Ovary (tissue), 3 donors: Measurements from ENCODE around the gene MAML1.
"Not testable (repeated sequence)": the region's sequence is repeated elsewhere in the genome, so short reads cannot be mapped to it uniquely, and the experiment has no call there.

ENCODE experiments used
- CTCF ChIP-seq, 3 donors: fragments of 450-650 bp in 2 of 3; fragments of 200-600 bp in 1 of 3; IDR thresholded peaks; one replicate each; pipeline versions ENCODE4 v1.5.1 to v1.8.0; 2016 to 2022; ENCODE audit warnings: antibody characterized with exemption in 3 of 3, mild to moderate bottlenecking in 1 of 3
- EP300 ChIP-seq: sonication (generic); formaldehyde crosslinking; IDR thresholded peaks from one replicate; pipeline ENCODE4 v1.6.1; 2017; ENCODE audit warnings: antibody characterized with exemption
- POLR2A ChIP-seq: fragments of 450-650 bp; IDR thresholded peaks from one replicate; pipeline ENCODE4 v1.6.1; 2017; ENCODE audit warnings: antibody characterized with exemption, mild to moderate bottlenecking, moderate library complexity
- donor health status: DM: no; HTN: no; CAD: no.

- TF ChIP-seq CTCF (IDR thresholded peaks at IDR 0.05); POLR2A; EP300: not testable (repeated sequence)
Observed at GRCh38 chr5:179689212-179689611, 43.4 kb upstream of the MAML1 start.
